Subcutaneous abdominal adipose tissue (tissue), 5 donors: Measurements from ENCODE around the gene SLC6A3.
A peak's percentile ranks its signal among the peaks of the same experiment; 100 is the strongest.

Experiments used
- H3K27ac ChIP-seq: one replicate; pipeline ENCODE4 v1.7.0; 2013; ENCODE audit warnings: low read depth, mild to moderate bottlenecking, inconsistent platforms, low read length, moderate library complexity
- H3K27me3 ChIP-seq, 5 donors: one replicate each; pipeline ENCODE4 v1.7.0; 2013; ENCODE audit warnings: low read length in 5 of 5, inconsistent platforms in 1 of 5; ENCODE audit not compliant: control insufficient read depth in 5 of 5, insufficient read depth in 4 of 5
- H3K36me3 ChIP-seq, 5 donors: one replicate each; pipeline ENCODE4 v1.7.0; 2013; ENCODE audit warnings: low read length in 5 of 5; ENCODE audit not compliant: control insufficient read depth in 5 of 5, insufficient read depth in 5 of 5
- H3K4me1 ChIP-seq, 5 donors: one replicate each; pipeline ENCODE4 v1.7.0; 2013; ENCODE audit warnings: low read length in 5 of 5, mild to moderate bottlenecking in 3 of 5, moderate library complexity in 1 of 5; ENCODE audit not compliant: control insufficient read depth in 5 of 5, insufficient read depth in 5 of 5
- H3K4me3 ChIP-seq, 5 donors: one replicate each; pipeline ENCODE4 v1.7.0; 2013; ENCODE audit warnings: low read length in 5 of 5, low read depth in 1 of 5
- H3K9ac ChIP-seq, 5 donors: one replicate each; pipeline ENCODE4 v1.7.0; 2013; ENCODE audit warnings: low read length in 5 of 5, mild to moderate bottlenecking in 4 of 5, moderate library complexity in 3 of 5
- H3K9me3 ChIP-seq, 5 donors: one replicate each; pipeline ENCODE4 v1.7.0; 2013; ENCODE audit warnings: low read length in 5 of 5; ENCODE audit not compliant: control insufficient read depth in 5 of 5
- donor health status: healthy.
- donor health status: healthy.
- donor health status: healthy.
- donor health status: healthy.
- donor health status: healthy.

SLC6A3 gene

GRCh38 chr5:1445313-1445688, at the start of gene SLC6A3:
TSS of gene SLC6A3 (minus strand) at chr5:1445440. CDS start at chr5:1443197, 2,243 bp downstream.
- H3K9me3 ChIP-seq, result peaks cover 0 to 10% (median 6%) of the 10 kb centered on the region in 5 donors
- no peak within 1 kb of the TSS for H3K4me3 ChIP-seq
- H3K27ac ChIP-seq, result no peak within 1 kb of the TSS
- no peak within 1 kb of the TSS for H3K9ac ChIP-seq
- H3K4me1 ChIP-seq, result peaks cover 0 to 10% (median 4%) of the 10 kb centered on the region in 5 donors
- no peaks in the 10 kb centered on the region for H3K36me3 ChIP-seq
- peaks cover 42 to 64% (median 58%) of the 10 kb centered on the region in 5 donors for H3K27me3 ChIP-seq

GRCh38 chr5:1493941-1494340, 48.7 kb upstream of the SLC6A3 start:
- Histone ChIP-seq H3K9me3 (no peaks in the 10 kb centered on the region), H3K4me1 (peaks cover 8 to 28% (median 12%) of the 10 kb centered on the region in 5 donors), H3K27ac (no peak overlapping the region), H3K27me3 (peaks cover 0 to 3% (median 0%) of the 10 kb centered on the region in 5 donors), H3K4me3 (no peak overlapping the region), H3K36me3 (peaks cover 0 to 66% (median 35%) of the 10 kb centered on the region in 5 donors), H3K9ac (no peak overlapping the region)

- H3K27me3 ChIP-seq, result peaks cover 0 to 3% (median 0%) of the 10 kb centered on the region in 5 donors
- no peak overlapping the region for H3K9ac ChIP-seq
- no peak overlapping the region for H3K4me3 ChIP-seq
- H3K4me1 ChIP-seq, result peaks cover 6 to 23% (median 9%) of the 10 kb centered on the region in 5 donors
- peaks cover 0 to 65% (median 36%) of the 10 kb centered on the region in 5 donors for H3K36me3 ChIP-seq
- H3K9me3 ChIP-seq, result no peaks in the 10 kb centered on the region
- H3K27ac ChIP-seq, result no peak overlapping the region
These were observed 48.2 kb upstream of the SLC6A3 start for GRCh38 chr5:1493413-1493812.

GRCh38 chr5:1492757-1493156, 47.5 kb upstream of the SLC6A3 start:
- Histone ChIP-seq H3K4me1 (peaks cover 1 to 17% (median 5%) of the 10 kb centered on the region in 5 donors), H3K36me3 (peaks cover 0 to 69% (median 41%) of the 10 kb centered on the region in 5 donors), H3K27me3 (peaks cover 0 to 3% (median 0%) of the 10 kb centered on the region in 5 donors), H3K4me3 (no peak overlapping the region), H3K27ac (no peak overlapping the region), H3K9ac (no peak overlapping the region), H3K9me3 (no peaks in the 10 kb centered on the region)

GRCh38 chr5:1490376-1490775, 45.1 kb upstream of the SLC6A3 start:
- peaks cover 0 to 86% (median 62%) of the 10 kb centered on the region in 5 donors for H3K36me3 ChIP-seq
- peaks cover 0 to 3% (median 0%) of the 10 kb centered on the region in 5 donors for H3K27me3 ChIP-seq
- H3K4me1 ChIP-seq, result peaks cover 0 to 10% (median 2%) of the 10 kb centered on the region in 5 donors
- no peaks in the 10 kb centered on the region for H3K9me3 ChIP-seq
- no peak overlapping the region for H3K4me3 ChIP-seq
- no peak overlapping the region for H3K9ac ChIP-seq
- H3K27ac ChIP-seq, result no peak overlapping the region

GRCh38 chr5:1489754-1490153, 44.5 kb upstream of the SLC6A3 start:
- Histone ChIP-seq H3K4me3 (no peak overlapping the region), H3K36me3 (peaks cover 0 to 88% (median 64%) of the 10 kb centered on the region in 5 donors), H3K9ac (no peak overlapping the region), H3K4me1 (peaks cover 0 to 7% (median 2%) of the 10 kb centered on the region in 5 donors), H3K9me3 (no peaks in the 10 kb centered on the region), H3K27ac (peak overlapping the region; percentile 16), H3K27me3 (peaks cover 0 to 3% (median 0%) of the 10 kb centered on the region in 5 donors)

GRCh38 chr5:1488882-1489680, 43.8 kb upstream of the SLC6A3 start:
- peaks cover 0 to 5% (median 2%) of the 10 kb centered on the region in 5 donors for H3K4me1 ChIP-seq
- peak overlapping the region; percentile 16 for H3K27ac ChIP-seq
- H3K4me3 ChIP-seq, result no peak overlapping the region
- H3K36me3 ChIP-seq, result peaks cover 0 to 88% (median 58%) of the 10 kb centered on the region in 5 donors
- H3K27me3 ChIP-seq, result peaks cover 0 to 3% (median 0%) of the 10 kb centered on the region in 5 donors
- H3K9me3 ChIP-seq, result no peaks in the 10 kb centered on the region
- no peak overlapping the region for H3K9ac ChIP-seq

- Histone ChIP-seq H3K9ac (no peak overlapping the region), H3K36me3 (peaks cover 0 to 78% (median 55%) of the 10 kb centered on the region in 5 donors), H3K27ac (no peak overlapping the region), H3K27me3 (peaks cover 0 to 2% (median 0%) of the 10 kb centered on the region in 5 donors), H3K4me3 (no peak overlapping the region), H3K9me3 (no peaks in the 10 kb centered on the region), H3K4me1 (peaks cover 0 to 5% (median 2%) of the 10 kb centered on the region in 5 donors)
These were observed 42.0 kb upstream of the SLC6A3 start for GRCh38 chr5:1487079-1487764.

GRCh38 chr5:1486271-1486670, 41.0 kb upstream of the SLC6A3 start:
- Histone ChIP-seq H3K27me3 (peaks cover 0 to 2% (median 0%) of the 10 kb centered on the region in 5 donors), H3K27ac (no peak overlapping the region), H3K9ac (no peak overlapping the region), H3K36me3 (peaks cover 0 to 74% (median 51%) of the 10 kb centered on the region in 5 donors), H3K4me3 (no peak overlapping the region), H3K4me1 (peaks cover 0 to 5% (median 2%) of the 10 kb centered on the region in 5 donors), H3K9me3 (no peaks in the 10 kb centered on the region)
